Fibroblast of lung (primary cell): ENCODE results near the gene PRPF8. TPM values are rescaled to one million over a fixed set of nuclear protein-coding genes. Genes with fewer than 3 reads are reported as not detected.

Experiments
- DNase-seq, 2 donors: peaks; one replicate each; pipeline versions ENCODE4 v3.0.0 to v3.0.0-alpha.2; 2010; ENCODE audit warnings: low read depth in 2 of 2
- H2AFZ ChIP-seq: 2 replicates; pipeline ENCODE4 v1.5.1; 2012; ENCODE audit warnings: low read length, control low read depth, inconsistent platforms
- H3K27ac ChIP-seq: 2 replicates; pipeline ENCODE4 v1.5.1; 2011; ENCODE audit warnings: low read length, control low read depth; ENCODE audit not compliant: insufficient read depth
- H3K27me3 ChIP-seq: 2 replicates; pipeline ENCODE4 v1.5.1; 2011; ENCODE audit warnings: mild to moderate bottlenecking, low read length; ENCODE audit not compliant: control insufficient read depth, insufficient read depth
- H3K36me3 ChIP-seq: 2 replicates; pipeline ENCODE4 v1.5.1; 2011; ENCODE audit warnings: low read length; ENCODE audit not compliant: control insufficient read depth, insufficient read depth
- H3K4me1 ChIP-seq: 2 replicates; pipeline ENCODE4 v1.5.1; 2011; ENCODE audit warnings: low read length; ENCODE audit not compliant: control insufficient read depth, insufficient read depth; ENCODE audit errors: extremely low read depth
- H3K4me2 ChIP-seq: 2 replicates; pipeline ENCODE4 v1.5.1; 2011; ENCODE audit warnings: low read length, control low read depth; ENCODE audit not compliant: insufficient read depth; ENCODE audit errors: extremely low read depth
- H3K4me3 ChIP-seq, 4 experiments: fragments of 200-600 bp in 1 of 4; sonication (generic) in 1 of 4; replicated peaks in 1 of 4; 2 replicates each; pipeline ENCODE4 v1.5.1; 2011 to 2016; ENCODE audit warnings: low read length in 4 of 4, low read depth in 3 of 4, mild to moderate bottlenecking in 3 of 4, control low read depth in 2 of 4, inconsistent platforms in 1 of 4, mixed read lengths in 1 of 4; ENCODE audit not compliant: insufficient read depth in 1 of 4; ENCODE audit errors: control extremely low read depth in 1 of 4
- H3K79me2 ChIP-seq: 2 replicates; pipeline ENCODE4 v1.5.1; 2012; ENCODE audit warnings: mild to moderate bottlenecking, low read length, inconsistent platforms; ENCODE audit not compliant: control insufficient read depth, insufficient read depth
- H3K9ac ChIP-seq: 2 replicates; pipeline ENCODE4 v1.5.1; 2011; ENCODE audit warnings: mild to moderate bottlenecking, low read length, control low read depth; ENCODE audit not compliant: insufficient read depth
- H3K9me3 ChIP-seq: 2 replicates; pipeline ENCODE4 v1.5.1; 2012; ENCODE audit warnings: low read depth, low read length; ENCODE audit not compliant: control insufficient read depth, insufficient read depth
- H4K20me1 ChIP-seq: 2 replicates; pipeline ENCODE4 v1.5.1; 2011; ENCODE audit warnings: low read length; ENCODE audit not compliant: control insufficient read depth, insufficient read depth; ENCODE audit errors: extremely low read depth
- EZH2 ChIP-seq: IDR thresholded peaks from 2 replicates; pipeline ENCODE4 v1.5.1; 2012; ENCODE audit warnings: low read length, control low read depth, mild to moderate bottlenecking; ENCODE audit errors: missing control alignments
- polyA plus RNA-seq, 2 donors: library from polyadenylated mRNA; depleted of rRNA in 1 of 2; stranded (reverse) in 1 of 2; unstranded in 1 of 2; fragments of >200 nt; gene quantifications; 2 replicates each; pipeline ENCODE4 v1.2.1, GENCODE V29; 2011 to 2012; ENCODE audit warnings: missing spikeins in 1 of 2
- total RNA-seq: library from RNA; depleted of rRNA; stranded (reverse); fragments of >200 nt; gene quantifications from 2 replicates; pipeline ENCODE4 v1.2.1, GENCODE V29; 2014
- TF ChIP-seq, protein P1 (sequence below), 2 donors: IDR thresholded peaks in 1 of 2; conservative IDR thresholded peaks in 1 of 2; 1 replicate in 1 of 2; 2 replicates in 1 of 2; pipeline ENCODE4 v1.5.1; 2011 to 2012; ENCODE audit warnings: low read length in 2 of 2, control low read depth in 1 of 2, inconsistent platforms in 1 of 2, low read depth in 1 of 2, mild to moderate bottlenecking in 1 of 2

Gene PRPF8
- total and polyA plus RNA-seq, 2 donors (not counting 1 experiment from before 2014, with no cell fraction given), result 88.9 to 122 TPM

GRCh38 chr17:1697681-1698080 is 13.0 kb upstream of the PRPF8 start:
- no peaks in the 10 kb centered on the region for H3K79me2 ChIP-seq
- no peak for DNase-seq

GRCh38 chr17:1695365-1695764 is 10.7 kb upstream of the PRPF8 start:
- Histone ChIP-seq H3K27ac (no peak overlapping the region), H4K20me1 (no peaks in the 10 kb centered on the region), H2AFZ (no peak overlapping the region), H3K79me2 (no peaks in the 10 kb centered on the region), H3K36me3 (no peaks in the 10 kb centered on the region), H3K9me3 (no peaks in the 10 kb centered on the region), H3K4me1 (no peaks in the 10 kb centered on the region), H3K4me2 (no peak overlapping the region), H3K4me3 (no peak overlapping the region), H3K27me3 (no peaks in the 10 kb centered on the region), H3K9ac (no peak overlapping the region)
- DNase-seq, result no peak
- TF ChIP-seq, protein P1, sequence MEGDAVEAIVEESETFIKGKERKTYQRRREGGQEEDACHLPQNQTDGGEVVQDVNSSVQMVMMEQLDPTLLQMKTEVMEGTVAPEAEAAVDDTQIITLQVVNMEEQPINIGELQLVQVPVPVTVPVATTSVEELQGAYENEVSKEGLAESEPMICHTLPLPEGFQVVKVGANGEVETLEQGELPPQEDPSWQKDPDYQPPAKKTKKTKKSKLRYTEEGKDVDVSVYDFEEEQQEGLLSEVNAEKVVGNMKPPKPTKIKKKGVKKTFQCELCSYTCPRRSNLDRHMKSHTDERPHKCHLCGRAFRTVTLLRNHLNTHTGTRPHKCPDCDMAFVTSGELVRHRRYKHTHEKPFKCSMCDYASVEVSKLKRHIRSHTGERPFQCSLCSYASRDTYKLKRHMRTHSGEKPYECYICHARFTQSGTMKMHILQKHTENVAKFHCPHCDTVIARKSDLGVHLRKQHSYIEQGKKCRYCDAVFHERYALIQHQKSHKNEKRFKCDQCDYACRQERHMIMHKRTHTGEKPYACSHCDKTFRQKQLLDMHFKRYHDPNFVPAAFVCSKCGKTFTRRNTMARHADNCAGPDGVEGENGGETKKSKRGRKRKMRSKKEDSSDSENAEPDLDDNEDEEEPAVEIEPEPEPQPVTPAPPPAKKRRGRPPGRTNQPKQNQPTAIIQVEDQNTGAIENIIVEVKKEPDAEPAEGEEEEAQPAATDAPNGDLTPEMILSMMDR (conservative IDR thresholded peaks at IDR 0.05 in 1 of 2, IDR thresholded peaks at IDR 0.05 in 1 of 2; ENCODE audit: low read depth in 1 of 2, low read length in 2 of 2), result no peak
- TF ChIP-seq EZH2, result no peak

More at GRCh38 chr17:1697681-1698080, 13.0 kb upstream of the PRPF8 start:
- no peak for TF ChIP-seq EZH2
- TF ChIP-seq, protein P1 (conservative IDR thresholded peaks at IDR 0.05 in 1 of 2, IDR thresholded peaks at IDR 0.05 in 1 of 2; ENCODE audit: low read depth in 1 of 2, low read length in 2 of 2), result no peak
- H3K27me3 ChIP-seq, result no peaks in the 10 kb centered on the region
- no peaks in the 10 kb centered on the region for H4K20me1 ChIP-seq
- H2AFZ ChIP-seq, result no peak overlapping the region
- no peaks in the 10 kb centered on the region for H3K4me1 ChIP-seq
- no peak overlapping the region for H3K4me2 ChIP-seq
- H3K9ac ChIP-seq, result no peak overlapping the region
- no peaks in the 10 kb centered on the region for H3K36me3 ChIP-seq
- H3K27ac ChIP-seq, result no peak overlapping the region
- H3K9me3 ChIP-seq, result no peaks in the 10 kb centered on the region
- no peak overlapping the region for H3K4me3 ChIP-seq

- TF ChIP-seq, protein P1 (conservative IDR thresholded peaks at IDR 0.05 in 1 of 2, IDR thresholded peaks at IDR 0.05 in 1 of 2; ENCODE audit: low read depth in 1 of 2, low read length in 2 of 2), result no peak
- TF ChIP-seq EZH2, result no peak
- H3K4me2 ChIP-seq, result no peak overlapping the region
- H4K20me1 ChIP-seq, result no peaks in the 10 kb centered on the region
- no peak overlapping the region for H3K4me3 ChIP-seq
- no peaks in the 10 kb centered on the region for H3K36me3 ChIP-seq
- peak in 1 of 2 donors; percentile 40 for DNase-seq
- no peak overlapping the region for H3K9ac ChIP-seq
- no peaks in the 10 kb centered on the region for H3K4me1 ChIP-seq
- no peak overlapping the region for H2AFZ ChIP-seq
- no peaks in the 10 kb centered on the region for H3K27me3 ChIP-seq
- H3K27ac ChIP-seq, result no peak overlapping the region
- no peaks in the 10 kb centered on the region for H3K9me3 ChIP-seq
- H3K79me2 ChIP-seq, result no peaks in the 10 kb centered on the region
These were observed 8.7 kb upstream of the PRPF8 start for GRCh38 chr17:1693339-1693738.
